Breast epithelium (tissue), 3 donors: ENCODE measurements around the gene BICD1.

Source experiments
- CTCF ChIP-seq, 3 donors: fragments of 450-650 bp; IDR thresholded peaks; one replicate each; pipeline ENCODE4 v1.5.1; 2016 to 2017; ENCODE audit warnings: antibody characterized with exemption in 3 of 3, mild to moderate bottlenecking in 3 of 3, moderate library complexity in 3 of 3
- POLR2A ChIP-seq: fragments of 450-650 bp; IDR thresholded peaks from one replicate; pipeline ENCODE4 v1.6.1; 2016; ENCODE audit warnings: antibody characterized with exemption, mild to moderate bottlenecking, moderate library complexity

GRCh38 chr12:32307326-32307725 is 200.7 kb downstream of the BICD1 start:
- TF ChIP-seq CTCF (IDR thresholded peaks at IDR 0.05): no peak
- TF ChIP-seq POLR2A: no peak
